Gastroesophageal sphincter (tissue), 4 donors: ENCODE measurements around the gene CRACR2A. TPM values are rescaled to one million over a fixed set of nuclear protein-coding genes. Genes with fewer than 3 reads are reported as not detected.

Experiments
- ATAC-seq: fragments of 150-250 bp; one replicate; pipeline ENCODE4 v1.9.1; 2016; ENCODE audit warnings: mild to moderate bottlenecking, moderate library complexity
- H3K27ac ChIP-seq, 4 donors: fragments of 200-600 bp; sonication (generic) in 3 of 4; 1 replicate in 3 of 4; 2 replicates in 1 of 4; pipeline ENCODE4 v1.5.1; 2016 to 2019
- H3K27me3 ChIP-seq: fragments of 200-600 bp; sonication (generic); one replicate; pipeline ENCODE4 v1.5.1; 2019
- H3K36me3 ChIP-seq, 2 donors: fragments of 200-600 bp; sonication (generic); one replicate each; pipeline ENCODE4 v1.5.1; 2019; ENCODE audit warnings: control low read depth in 1 of 2
- H3K4me1 ChIP-seq, 3 donors: fragments of 200-600 bp; sonication (generic); 1 replicate in 2 of 3; 2 replicates in 1 of 3; pipeline ENCODE4 v1.5.1; 2016 to 2019; ENCODE audit warnings: control low read depth in 2 of 3
- H3K4me3 ChIP-seq, 2 donors: fragments of 200-600 bp; sonication (generic); one replicate each; pipeline ENCODE4 v1.5.1; 2019; ENCODE audit warnings: mild to moderate bottlenecking in 1 of 2, moderate library complexity in 1 of 2
- H3K9me3 ChIP-seq, 3 donors: fragments of 200-600 bp; sonication (generic); one replicate each; pipeline ENCODE4 v1.5.1; 2017 to 2019; ENCODE audit warnings: control low read depth in 2 of 3
- EP300 ChIP-seq: sonication (generic); formaldehyde crosslinking; IDR thresholded peaks from one replicate; pipeline ENCODE4 v1.6.1; 2017; ENCODE audit warnings: antibody characterized with exemption, mild to moderate bottlenecking
- POLR2A ChIP-seq, 2 donors: fragments of 450-650 bp; IDR thresholded peaks; one replicate each; pipeline ENCODE4 v1.6.1; 2017; ENCODE audit warnings: antibody characterized with exemption in 2 of 2, mild to moderate bottlenecking in 2 of 2, moderate library complexity in 1 of 2
- POLR2AphosphoS5 ChIP-seq: sonication (generic); formaldehyde crosslinking; IDR thresholded peaks from one replicate; pipeline ENCODE4 v1.6.1; 2017; ENCODE audit warnings: antibody characterized with exemption
- WGBS, 2 donors: methylation state at CpG; one replicate each; pipeline ENCODE4 v1.1.5; 2018; ENCODE audit warnings: low coverage in 1 of 2; 5-methylcytosine and 5-hydroxymethylcytosine counted together
- total RNA-seq, 4 donors: library from RNA; depleted of rRNA; stranded (reverse); fragments of >200 nt; gene quantifications; one replicate each; pipeline ENCODE4 v1.1.0, GENCODE V29; 2016
- TF ChIP-seq, protein P1 (sequence below), 4 experiments: fragments of 200-600 bp in 2 of 4; fragments of 450-650 bp in 2 of 4; sonication (generic) in 1 of 4; IDR thresholded peaks; one replicate each; pipeline ENCODE4 v1.5.1; 2017 to 2019; ENCODE audit warnings: antibody characterized with exemption in 4 of 4, mild to moderate bottlenecking in 2 of 4, moderate library complexity in 2 of 4

The CRACR2A gene
- total RNA-seq, 4 donors from 2014 or later = 2.2 to 5.4 (median 3.0) TPM

DNA sequence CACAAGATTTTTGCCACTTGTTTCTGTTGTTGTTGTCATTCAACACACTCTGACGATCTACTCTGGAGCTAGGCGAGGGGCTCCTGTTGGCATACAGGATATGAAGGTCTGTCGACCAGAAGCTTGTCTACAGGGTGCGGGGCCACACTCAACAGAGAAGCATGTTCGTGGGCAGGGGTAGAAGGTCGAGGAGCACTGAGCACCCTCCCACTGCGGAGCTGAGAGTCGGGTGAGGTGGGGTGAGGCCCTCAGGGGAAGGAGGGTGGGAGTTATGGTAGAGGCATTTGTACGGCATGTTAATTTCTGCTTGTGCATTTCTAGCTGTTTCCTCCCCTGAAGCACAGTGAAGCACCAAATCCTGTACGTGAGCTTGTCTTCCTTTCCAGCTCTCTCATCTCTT lies 146.8 kb downstream of the CRACR2A start:
- WGBS, 2 donors = 85 to 92% methylated on average over 7 to 9 of the region's 10 CpGs
- peaks cover 0 to 11% (median 0%) of the 10 kb centered on the region in 3 donors for H3K4me1 ChIP-seq
- H3K27ac ChIP-seq = no peak overlapping the region
- no peak for ATAC-seq
- no peak for TF ChIP-seq POLR2A (IDR thresholded peaks at IDR 0.05)
- no peak for TF ChIP-seq POLR2AphosphoS5
- no peak for TF ChIP-seq EP300
- TF ChIP-seq, protein P1, sequence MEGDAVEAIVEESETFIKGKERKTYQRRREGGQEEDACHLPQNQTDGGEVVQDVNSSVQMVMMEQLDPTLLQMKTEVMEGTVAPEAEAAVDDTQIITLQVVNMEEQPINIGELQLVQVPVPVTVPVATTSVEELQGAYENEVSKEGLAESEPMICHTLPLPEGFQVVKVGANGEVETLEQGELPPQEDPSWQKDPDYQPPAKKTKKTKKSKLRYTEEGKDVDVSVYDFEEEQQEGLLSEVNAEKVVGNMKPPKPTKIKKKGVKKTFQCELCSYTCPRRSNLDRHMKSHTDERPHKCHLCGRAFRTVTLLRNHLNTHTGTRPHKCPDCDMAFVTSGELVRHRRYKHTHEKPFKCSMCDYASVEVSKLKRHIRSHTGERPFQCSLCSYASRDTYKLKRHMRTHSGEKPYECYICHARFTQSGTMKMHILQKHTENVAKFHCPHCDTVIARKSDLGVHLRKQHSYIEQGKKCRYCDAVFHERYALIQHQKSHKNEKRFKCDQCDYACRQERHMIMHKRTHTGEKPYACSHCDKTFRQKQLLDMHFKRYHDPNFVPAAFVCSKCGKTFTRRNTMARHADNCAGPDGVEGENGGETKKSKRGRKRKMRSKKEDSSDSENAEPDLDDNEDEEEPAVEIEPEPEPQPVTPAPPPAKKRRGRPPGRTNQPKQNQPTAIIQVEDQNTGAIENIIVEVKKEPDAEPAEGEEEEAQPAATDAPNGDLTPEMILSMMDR (IDR thresholded peaks at IDR 0.05) = no peak
- no peak overlapping the region for H3K4me3 ChIP-seq
- H3K27me3 ChIP-seq = peaks cover 30% of the 10 kb centered on the region
- no peaks in the 10 kb centered on the region for H3K9me3 ChIP-seq
- no peaks in the 10 kb centered on the region for H3K36me3 ChIP-seq

DNA sequence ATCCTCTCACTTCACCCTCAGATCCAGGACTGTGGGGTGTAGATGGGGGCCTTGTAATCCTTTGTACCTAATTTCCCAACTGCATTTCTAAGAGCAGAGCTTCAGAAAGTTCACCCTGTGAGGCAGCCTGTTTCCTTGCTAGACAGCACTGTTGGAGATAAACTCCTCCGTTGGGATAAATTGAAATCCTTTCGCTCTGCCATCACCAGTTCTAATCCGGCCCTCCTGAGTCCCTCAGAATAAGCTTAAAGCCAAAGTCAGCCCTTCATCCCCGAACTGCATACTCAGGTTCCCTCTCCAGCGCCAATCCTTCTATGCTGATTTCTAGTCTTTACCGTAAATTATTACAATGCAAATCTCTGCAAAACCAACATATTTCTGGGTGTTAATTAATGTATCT lies 147.2 kb downstream of the CRACR2A start:
- TF ChIP-seq POLR2AphosphoS5 = no peak
- TF ChIP-seq EP300 = no peak
- TF ChIP-seq, protein P1 (IDR thresholded peaks at IDR 0.05) = no peak
- no peak for TF ChIP-seq POLR2A (IDR thresholded peaks at IDR 0.05)
- Histone ChIP-seq H3K27me3 (peaks cover 35% of the 10 kb centered on the region), H3K36me3 (no peaks in the 10 kb centered on the region), H3K9me3 (no peaks in the 10 kb centered on the region), H3K4me1 (peaks cover 0 to 11% (median 0%) of the 10 kb centered on the region in 3 donors), H3K4me3 (no peak overlapping the region), H3K27ac (no peak overlapping the region)
- no peak for ATAC-seq
- WGBS, 2 donors = 75 to 83% methylated on average over 4 to 5 of the region's 6 CpGs

DNA sequence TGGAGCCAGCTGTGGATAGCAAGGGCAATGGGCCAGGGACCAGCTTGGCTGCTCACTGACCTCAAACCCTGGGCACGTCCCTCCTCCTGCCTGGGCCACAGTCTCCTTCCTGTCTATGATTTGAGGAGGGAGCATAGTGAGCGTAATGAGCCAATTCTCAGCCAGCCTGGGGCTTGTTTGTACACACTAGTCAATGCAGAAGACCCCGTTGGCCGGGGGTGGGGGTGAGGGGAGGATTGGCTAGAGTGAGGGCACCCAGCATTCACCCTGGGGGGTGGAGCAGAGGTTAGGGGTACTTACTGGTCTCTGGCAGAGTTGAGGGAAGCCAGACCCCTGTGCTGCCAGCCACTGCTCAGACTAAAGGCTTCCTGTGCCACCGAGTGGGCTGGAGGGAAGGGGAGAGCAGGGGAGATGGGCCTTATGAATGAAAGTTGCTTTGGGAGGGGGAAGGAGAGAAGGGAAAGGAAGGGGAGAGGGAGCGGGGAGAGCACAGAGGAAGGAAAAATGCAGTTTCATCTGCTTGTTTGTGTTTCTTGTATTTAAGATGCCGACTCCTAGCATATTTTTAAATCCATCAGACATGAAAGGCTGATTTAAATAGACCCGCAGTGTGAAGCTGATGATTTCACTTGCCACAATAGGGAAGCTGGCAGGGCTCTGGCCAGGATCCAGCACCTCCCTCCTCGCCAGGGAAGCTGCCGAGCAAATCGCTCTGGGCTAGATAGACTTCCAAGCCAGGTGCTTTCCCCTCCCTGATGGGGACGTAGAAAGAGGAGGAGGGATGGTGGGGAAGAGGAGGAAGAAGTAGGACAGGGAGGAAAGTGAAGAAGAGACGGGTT lies 147.9 kb downstream of the CRACR2A start:
- WGBS, 2 donors = 11 to 13% methylated on average over 4 to 10 of the region's 13 CpGs
- Histone ChIP-seq H3K27ac (no peak overlapping the region), H3K36me3 (no peaks in the 10 kb centered on the region)

DNA sequence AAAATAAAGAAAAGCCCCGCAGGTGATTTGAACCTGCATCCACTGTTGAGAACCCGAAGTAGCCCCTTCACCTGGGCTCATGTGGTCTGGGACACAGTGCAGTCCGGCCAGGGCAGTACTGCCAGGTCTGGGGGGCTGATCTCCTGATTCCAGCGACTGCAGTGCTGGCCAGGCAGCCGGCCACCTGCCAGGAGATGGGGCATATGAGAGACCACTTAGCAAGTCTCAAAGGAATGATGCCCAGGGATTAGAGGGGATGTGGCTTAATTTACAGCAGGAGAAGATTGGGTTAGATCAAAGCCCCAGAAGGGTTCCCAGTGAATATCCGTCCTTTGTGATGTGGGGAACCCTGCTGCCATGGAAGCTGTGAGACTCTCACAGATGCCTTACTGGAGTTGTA lies 148.6 kb downstream of the CRACR2A start:
- Histone ChIP-seq H3K27ac (no peak overlapping the region), H3K9me3 (no peaks in the 10 kb centered on the region), H3K27me3 (peaks cover 37% of the 10 kb centered on the region), H3K4me3 (no peak overlapping the region), H3K4me1 (peaks cover 0 to 11% (median 0%) of the 10 kb centered on the region in 3 donors), H3K36me3 (no peaks in the 10 kb centered on the region)
- no peak for ATAC-seq
- whole genome bisulfite sequencing, 2 donors = 83 to 84% methylated on average over 2 to 5 of the region's 6 CpGs
- no peak for TF ChIP-seq POLR2AphosphoS5
- no peak for TF ChIP-seq POLR2A (IDR thresholded peaks at IDR 0.05)
- no peak for TF ChIP-seq EP300
- TF ChIP-seq, protein P1 (IDR thresholded peaks at IDR 0.05) = no peak

More for the DNA sequence above, 147.9 kb downstream of the CRACR2A start:
- peaks cover 0 to 11% (median 0%) of the 10 kb centered on the region in 3 donors for H3K4me1 ChIP-seq
- no peaks in the 10 kb centered on the region for H3K9me3 ChIP-seq
- TF ChIP-seq, protein P1 (IDR thresholded peaks at IDR 0.05) = no peak
- no peak for TF ChIP-seq POLR2AphosphoS5
- no peak for TF ChIP-seq EP300
- TF ChIP-seq POLR2A (IDR thresholded peaks at IDR 0.05) = no peak
- no peak overlapping the region for H3K4me3 ChIP-seq
- H3K27me3 ChIP-seq = peaks cover 37% of the 10 kb centered on the region
- no peak for ATAC-seq

DNA sequence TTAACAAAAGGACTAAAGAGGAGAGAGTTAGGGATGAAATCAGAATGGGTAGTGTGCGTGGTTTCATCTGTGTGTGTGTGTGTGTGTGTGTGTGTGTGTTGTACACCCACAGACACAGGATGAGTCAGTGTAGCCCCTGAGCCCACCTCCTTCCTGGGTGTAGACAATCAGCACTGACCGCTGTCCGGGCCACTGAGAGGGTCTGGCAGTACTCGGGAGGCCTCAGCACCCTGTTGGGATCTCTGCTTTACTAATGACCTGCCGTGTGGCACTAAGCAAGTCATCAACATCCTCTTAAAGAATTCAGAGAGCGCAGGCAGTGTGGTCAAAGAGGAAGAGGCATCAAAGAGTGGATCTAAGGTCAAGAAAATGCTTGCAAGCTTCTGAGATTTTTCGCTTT lies 149.3 kb downstream of the CRACR2A start:
- H3K27me3 ChIP-seq = peaks cover 37% of the 10 kb centered on the region
- peaks cover 0 to 11% (median 0%) of the 10 kb centered on the region in 3 donors for H3K4me1 ChIP-seq
- TF ChIP-seq POLR2AphosphoS5 (no peak), POLR2A (IDR thresholded peaks at IDR 0.05) (no peak), EP300 (no peak)
- TF ChIP-seq, protein P1 (IDR thresholded peaks at IDR 0.05) = no peak
- ATAC-seq = no peak
- H3K27ac ChIP-seq = no peak overlapping the region
- 70 to 82% methylated on average over 4 to 5 of the region's 7 CpGs for WGBS, 2 donors
- no peak overlapping the region for H3K4me3 ChIP-seq
- H3K9me3 ChIP-seq = no peaks in the 10 kb centered on the region
- no peaks in the 10 kb centered on the region for H3K36me3 ChIP-seq
